Choroid plexus epithelial cell (primary cell): ENCODE measurements around the gene MFSD2A.

Experiments
- DNase-seq: peaks from one replicate; pipeline ENCODE4 v3.0.0-alpha.2; 2010; ENCODE audit warnings: low read depth
- H3K4me3 ChIP-seq: 2 replicates; pipeline ENCODE4 v1.5.1; 2011; ENCODE audit warnings: low read depth, mild to moderate bottlenecking, control low read depth, low read length, moderate library complexity
- CTCF ChIP-seq: conservative IDR thresholded peaks from 2 replicates; pipeline ENCODE4 v1.5.1; 2011; ENCODE audit warnings: low read depth, mild to moderate bottlenecking, control low read depth, inconsistent platforms, low read length, moderate library complexity

MFSD2A gene

GRCh38 chr1:39928809-39929587 lies 25.9 kb upstream of the MFSD2A start:
- no peak for DNase-seq
- TF ChIP-seq CTCF: no peak
- no peak overlapping the region for H3K4me3 ChIP-seq

GRCh38 chr1:39933956-39934941 lies 20.7 kb upstream of the MFSD2A start:
- no peak overlapping the region for H3K4me3 ChIP-seq
- DNase-seq: peak; percentile 98
- no peak for TF ChIP-seq CTCF

GRCh38 chr1:39936724-39937491 lies 18.0 kb upstream of the MFSD2A start:
- TF ChIP-seq CTCF: no peak
- DNase-seq: no peak
- H3K4me3 ChIP-seq: no peak overlapping the region

GRCh38 chr1:39938856-39939255 lies 16.1 kb upstream of the MFSD2A start:
- no peak for TF ChIP-seq CTCF
- H3K4me3 ChIP-seq: no peak overlapping the region
- DNase-seq: no peak

DNA sequence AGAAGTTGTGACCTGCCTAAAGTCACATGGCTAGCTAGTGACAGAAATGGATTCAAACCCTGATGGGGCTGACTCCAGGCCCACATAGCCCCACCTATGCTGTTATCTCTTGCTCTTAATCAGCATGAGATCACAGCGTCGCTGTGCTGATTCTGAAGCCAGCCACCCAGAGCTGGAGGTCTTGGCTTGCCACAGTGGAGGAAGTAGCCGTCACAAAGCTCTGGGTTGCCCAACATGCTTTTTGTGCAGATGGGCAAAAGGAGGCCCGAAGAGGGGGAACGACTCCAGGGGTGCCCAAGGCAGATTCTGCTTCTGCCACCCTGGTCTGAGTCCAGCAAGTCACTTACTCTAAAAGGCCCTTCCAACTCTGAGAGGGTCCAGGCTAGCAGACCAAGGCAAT lies 14.7 kb upstream of the MFSD2A start:
- no peak overlapping the region for H3K4me3 ChIP-seq
- no peak for DNase-seq
- TF ChIP-seq CTCF: no peak

DNA sequence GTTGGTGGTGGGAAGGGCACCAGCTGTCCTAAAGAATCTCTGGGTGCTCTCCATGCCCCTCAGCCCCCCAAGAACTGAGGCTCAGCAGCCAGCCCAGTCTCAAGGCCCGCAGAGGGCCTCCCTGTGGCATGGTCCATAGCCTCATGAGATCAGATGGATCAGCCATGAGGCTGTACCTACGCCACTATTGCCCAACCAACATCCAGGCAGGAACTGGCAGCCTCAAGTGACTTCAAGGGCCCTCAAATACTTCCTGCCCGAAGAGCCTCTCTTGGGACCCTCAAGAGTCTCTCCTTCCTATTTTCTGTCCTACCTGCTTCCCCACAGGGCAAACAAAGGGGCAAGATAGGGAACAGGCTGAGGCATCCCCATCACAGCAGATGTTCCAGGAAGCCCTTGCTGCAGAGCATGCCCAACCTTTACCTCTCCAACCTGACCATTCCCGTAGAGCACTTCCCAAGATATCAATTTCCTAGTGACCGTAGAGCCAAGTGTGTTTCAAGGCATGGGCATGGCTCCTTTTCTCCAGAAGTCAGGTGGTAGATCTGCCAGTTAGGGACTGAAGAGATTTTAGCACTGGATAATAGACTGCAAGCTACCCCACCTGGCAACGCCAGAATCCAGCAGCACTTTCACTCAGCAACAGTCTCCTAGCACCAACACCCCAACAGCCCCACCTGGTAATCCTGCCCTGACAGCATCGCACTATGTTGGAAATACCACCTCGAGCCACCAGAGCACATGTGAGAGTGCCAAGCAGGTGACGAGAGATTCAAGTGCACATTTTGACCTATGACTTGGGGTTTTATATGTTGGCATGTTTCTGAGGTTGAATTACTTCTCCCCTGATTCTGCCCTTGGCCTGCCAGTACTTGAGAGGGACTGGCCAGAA lies 13.7 kb upstream of the MFSD2A start:
- no peak overlapping the region for H3K4me3 ChIP-seq
- no peak for TF ChIP-seq CTCF
- no peak for DNase-seq
